Measurements from ENCODE around the gene RBL2. TPM values are rescaled to one million over a fixed set of nuclear protein-coding genes. Genes with fewer than 3 reads are reported as not detected.

The RBL2 gene
- polyA plus RNA-seq, 1 donor from 2014 or later: 146 TPM

DNA sequence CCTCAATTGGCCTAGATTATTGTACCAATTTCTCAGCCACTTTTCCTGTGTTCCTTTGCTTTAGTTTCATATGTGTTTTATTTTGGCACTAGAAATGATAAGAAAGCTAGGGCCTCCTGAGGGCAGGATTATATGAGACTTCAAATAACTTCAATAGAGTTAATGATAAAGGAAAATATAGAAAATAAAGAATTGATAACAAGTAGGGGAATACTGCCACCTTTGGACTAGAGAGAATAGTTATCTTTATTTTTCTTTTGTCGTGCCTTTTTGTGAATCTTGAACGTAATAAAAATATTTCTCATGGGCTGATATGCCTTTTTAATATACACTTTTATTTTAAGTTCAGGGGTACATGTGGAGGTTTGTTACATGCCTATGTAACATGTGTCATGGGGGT is 29.3 kb upstream of the RBL2 start:
- Histone ChIP-seq H4K20me1 (ENCODE audit: insufficient read depth) (no peaks in the 10 kb centered on the region), H3K4me2 (ENCODE audit: low read length) (no peak overlapping the region), H3K9me2 (ENCODE audit: insufficient read depth, low read length) (no peaks in the 10 kb centered on the region), H3K9ac (ENCODE audit: low read length) (no peak overlapping the region), H2AFZ (ENCODE audit: low read depth, low read length) (no peak overlapping the region), H3K79me2 (replicated peaks; ENCODE audit: insufficient read depth, low read length) (no peaks in the 10 kb centered on the region), H3K36me3 (ENCODE audit: insufficient read depth, low read length) (no peaks in the 10 kb centered on the region), H3K9me3 (ENCODE audit: low read length) (no peaks in the 10 kb centered on the region), H3K27ac (ENCODE audit: low read length) (no peak overlapping the region), H3F3A (ENCODE audit: insufficient read depth, low read length, poor library complexity, severe bottlenecking) (no peaks in the 10 kb centered on the region), H3K27me3 (ENCODE audit: insufficient read depth, low read depth, low read length) (no peaks in the 10 kb centered on the region), H3K4me3 (ENCODE audit: low read length) (no peak overlapping the region)
- TF ChIP-seq, protein P1, sequence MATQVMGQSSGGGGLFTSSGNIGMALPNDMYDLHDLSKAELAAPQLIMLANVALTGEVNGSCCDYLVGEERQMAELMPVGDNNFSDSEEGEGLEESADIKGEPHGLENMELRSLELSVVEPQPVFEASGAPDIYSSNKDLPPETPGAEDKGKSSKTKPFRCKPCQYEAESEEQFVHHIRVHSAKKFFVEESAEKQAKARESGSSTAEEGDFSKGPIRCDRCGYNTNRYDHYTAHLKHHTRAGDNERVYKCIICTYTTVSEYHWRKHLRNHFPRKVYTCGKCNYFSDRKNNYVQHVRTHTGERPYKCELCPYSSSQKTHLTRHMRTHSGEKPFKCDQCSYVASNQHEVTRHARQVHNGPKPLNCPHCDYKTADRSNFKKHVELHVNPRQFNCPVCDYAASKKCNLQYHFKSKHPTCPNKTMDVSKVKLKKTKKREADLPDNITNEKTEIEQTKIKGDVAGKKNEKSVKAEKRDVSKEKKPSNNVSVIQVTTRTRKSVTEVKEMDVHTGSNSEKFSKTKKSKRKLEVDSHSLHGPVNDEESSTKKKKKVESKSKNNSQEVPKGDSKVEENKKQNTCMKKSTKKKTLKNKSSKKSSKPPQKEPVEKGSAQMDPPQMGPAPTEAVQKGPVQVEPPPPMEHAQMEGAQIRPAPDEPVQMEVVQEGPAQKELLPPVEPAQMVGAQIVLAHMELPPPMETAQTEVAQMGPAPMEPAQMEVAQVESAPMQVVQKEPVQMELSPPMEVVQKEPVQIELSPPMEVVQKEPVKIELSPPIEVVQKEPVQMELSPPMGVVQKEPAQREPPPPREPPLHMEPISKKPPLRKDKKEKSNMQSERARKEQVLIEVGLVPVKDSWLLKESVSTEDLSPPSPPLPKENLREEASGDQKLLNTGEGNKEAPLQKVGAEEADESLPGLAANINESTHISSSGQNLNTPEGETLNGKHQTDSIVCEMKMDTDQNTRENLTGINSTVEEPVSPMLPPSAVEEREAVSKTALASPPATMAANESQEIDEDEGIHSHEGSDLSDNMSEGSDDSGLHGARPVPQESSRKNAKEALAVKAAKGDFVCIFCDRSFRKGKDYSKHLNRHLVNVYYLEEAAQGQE (IDR thresholded peaks at IDR 0.05; ENCODE audit: borderline replicate concordance): no peak
- no peak for TF ChIP-seq SMC3 (conservative IDR thresholded peaks at IDR 0.05; ENCODE audit: poor library complexity)
- TF ChIP-seq, protein P2, sequence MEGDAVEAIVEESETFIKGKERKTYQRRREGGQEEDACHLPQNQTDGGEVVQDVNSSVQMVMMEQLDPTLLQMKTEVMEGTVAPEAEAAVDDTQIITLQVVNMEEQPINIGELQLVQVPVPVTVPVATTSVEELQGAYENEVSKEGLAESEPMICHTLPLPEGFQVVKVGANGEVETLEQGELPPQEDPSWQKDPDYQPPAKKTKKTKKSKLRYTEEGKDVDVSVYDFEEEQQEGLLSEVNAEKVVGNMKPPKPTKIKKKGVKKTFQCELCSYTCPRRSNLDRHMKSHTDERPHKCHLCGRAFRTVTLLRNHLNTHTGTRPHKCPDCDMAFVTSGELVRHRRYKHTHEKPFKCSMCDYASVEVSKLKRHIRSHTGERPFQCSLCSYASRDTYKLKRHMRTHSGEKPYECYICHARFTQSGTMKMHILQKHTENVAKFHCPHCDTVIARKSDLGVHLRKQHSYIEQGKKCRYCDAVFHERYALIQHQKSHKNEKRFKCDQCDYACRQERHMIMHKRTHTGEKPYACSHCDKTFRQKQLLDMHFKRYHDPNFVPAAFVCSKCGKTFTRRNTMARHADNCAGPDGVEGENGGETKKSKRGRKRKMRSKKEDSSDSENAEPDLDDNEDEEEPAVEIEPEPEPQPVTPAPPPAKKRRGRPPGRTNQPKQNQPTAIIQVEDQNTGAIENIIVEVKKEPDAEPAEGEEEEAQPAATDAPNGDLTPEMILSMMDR (IDR thresholded peaks at IDR 0.05; ENCODE audit: poor library complexity, severe bottlenecking): no peak

DNA sequence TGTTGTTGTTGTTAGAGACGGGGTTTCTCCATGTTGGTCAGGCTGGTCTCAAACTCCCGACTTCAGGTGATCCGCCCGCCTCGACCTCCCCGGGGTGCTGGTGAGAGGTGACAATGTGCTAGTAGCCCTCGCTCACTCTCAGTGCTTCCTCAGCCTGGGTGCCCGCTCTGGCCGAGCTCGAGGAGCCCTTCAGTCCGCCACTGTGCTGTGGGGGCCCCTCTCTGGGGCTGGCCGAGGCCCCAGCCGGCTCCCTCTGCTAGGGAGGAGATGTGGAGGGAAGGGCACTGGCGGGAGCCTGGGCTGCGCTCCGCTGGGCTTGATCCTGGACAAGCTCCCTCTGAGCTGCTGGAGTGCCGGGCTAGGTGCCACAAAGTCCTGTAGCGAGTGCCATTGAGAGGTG is 21.7 kb upstream of the RBL2 start:
- no peak overlapping the region for H2AFZ ChIP-seq (ENCODE audit: low read depth, low read length)
- no peak overlapping the region for H3K4me3 ChIP-seq (ENCODE audit: low read length)
- H3K27me3 ChIP-seq (ENCODE audit: insufficient read depth, low read depth, low read length): no peaks in the 10 kb centered on the region
- no peaks in the 10 kb centered on the region for H3F3A ChIP-seq (ENCODE audit: insufficient read depth, low read length, poor library complexity, severe bottlenecking)
- H4K20me1 ChIP-seq (ENCODE audit: insufficient read depth): no peaks in the 10 kb centered on the region
- no peaks in the 10 kb centered on the region for H3K9me2 ChIP-seq (ENCODE audit: insufficient read depth, low read length)
- H3K79me2 ChIP-seq (replicated peaks; ENCODE audit: insufficient read depth, low read length): no peaks in the 10 kb centered on the region
- H3K9ac ChIP-seq (ENCODE audit: low read length): no peak overlapping the region
- no peaks in the 10 kb centered on the region for H3K9me3 ChIP-seq (ENCODE audit: low read length)
- H3K27ac ChIP-seq (ENCODE audit: low read length): no peak overlapping the region
- TF ChIP-seq MXI1 (conservative IDR thresholded peaks at IDR 0.05; ENCODE audit: poor library complexity, severe bottlenecking) (no peak), RAD21 (conservative IDR thresholded peaks at IDR 0.05) (no peak), SMC3 (conservative IDR thresholded peaks at IDR 0.05; ENCODE audit: poor library complexity) (no peak), TAF1 (IDR thresholded peaks at IDR 0.05; ENCODE audit: low read depth) (no peak), EZH2 (IDR thresholded peaks at IDR 0.05; ENCODE audit: borderline replicate concordance, insufficient read depth, low read length, poor library complexity, severe bottlenecking) (no peak), EP300 (conservative IDR thresholded peaks at IDR 0.05; ENCODE audit: poor library complexity, severe bottlenecking) (no peak), POLR2AphosphoS5 (IDR thresholded peaks at IDR 0.05) (no peak)
- TF ChIP-seq, protein P1 (IDR thresholded peaks at IDR 0.05; ENCODE audit: borderline replicate concordance): no peak
- TF ChIP-seq, protein P2 (IDR thresholded peaks at IDR 0.05; ENCODE audit: poor library complexity, severe bottlenecking): no peak
- H3K4me2 ChIP-seq (ENCODE audit: low read length): no peak overlapping the region
- no peaks in the 10 kb centered on the region for H3K36me3 ChIP-seq (ENCODE audit: insufficient read depth, low read length)

Measured in neural cell (in vitro differentiated cells).